HG03039 (cell line): Measurements from ENCODE around the gene NCAPG2.
"Not testable (repeated sequence)": the region's sequence is repeated elsewhere in the genome, so short reads cannot be mapped to it uniquely, and the experiment has no call there.

Experiments used
- ATAC-seq: cut with Tn5 transposase; IDR thresholded peaks from one replicate; pipeline ENCODE4 v1.9.1; 2021; ENCODE audit warnings: mild to moderate bottlenecking, moderate library complexity; ENCODE audit not compliant: unreplicated experiment

Gene NCAPG2

GRCh38 chr7:158638001-158638400, 66.6 kb downstream of the NCAPG2 start:
- ATAC-seq: no peak

- ATAC-seq: no peak
These were observed 71.3 kb downstream of the NCAPG2 start for GRCh38 chr7:158633055-158633956.

- no peak for ATAC-seq
These were observed 72.9 kb downstream of the NCAPG2 start for GRCh38 chr7:158631574-158632195.

DNA sequence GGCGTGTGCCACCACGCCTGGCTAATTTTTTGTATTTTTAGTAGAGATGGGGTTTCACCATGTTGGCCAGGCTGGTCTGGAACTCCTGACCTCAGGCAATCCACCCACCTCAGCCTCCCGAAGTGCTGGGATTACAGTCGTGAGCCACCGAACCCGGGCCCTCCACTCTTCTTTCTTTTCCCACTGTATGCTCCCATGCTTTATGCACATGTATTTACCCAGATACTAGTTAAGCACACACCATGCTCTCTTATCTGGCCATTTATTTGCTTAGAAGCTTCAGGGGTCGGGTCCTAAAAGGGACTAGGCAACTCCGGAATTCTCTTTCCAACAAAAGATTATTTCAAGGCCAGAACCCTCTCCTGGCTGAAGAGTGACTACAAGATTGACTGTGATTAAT, 78.3 kb downstream of the NCAPG2 start:
- ATAC-seq: not testable (repeated sequence)

GRCh38 chr7:158623241-158623640, 81.4 kb downstream of the NCAPG2 start:
- ATAC-seq: no peak

- ATAC-seq: no peak
These were observed 83.7 kb downstream of the NCAPG2 start for GRCh38 chr7:158620839-158621441.

GRCh38 chr7:158620418-158620817, 84.2 kb downstream of the NCAPG2 start:
- ATAC-seq: no peak

- no peak for ATAC-seq
These were observed 85.9 kb downstream of the NCAPG2 start for GRCh38 chr7:158618745-158619140.

DNA sequence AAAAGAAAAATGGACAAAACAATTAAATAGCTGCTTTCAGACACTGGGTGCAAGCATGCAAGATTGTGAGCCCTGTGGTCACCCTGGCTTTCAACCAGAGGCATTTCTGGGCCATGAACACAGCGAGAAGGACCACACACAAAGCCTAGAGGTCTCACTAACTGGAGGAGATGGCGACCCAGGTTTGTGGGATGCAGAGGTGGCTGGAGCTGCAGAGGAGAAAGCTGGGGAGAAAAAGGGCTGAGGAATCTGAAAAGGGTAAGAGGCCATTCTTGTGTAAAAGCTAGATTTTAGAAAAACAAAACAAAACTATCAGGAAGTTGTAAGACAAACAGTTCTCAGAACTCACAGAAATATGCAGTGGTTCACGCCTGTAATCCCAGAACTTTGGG, 86.9 kb downstream of the NCAPG2 start:
- no peak for ATAC-seq

- ATAC-seq: no peak
These were observed 88.6 kb downstream of the NCAPG2 start for GRCh38 chr7:158616050-158616449.

DNA sequence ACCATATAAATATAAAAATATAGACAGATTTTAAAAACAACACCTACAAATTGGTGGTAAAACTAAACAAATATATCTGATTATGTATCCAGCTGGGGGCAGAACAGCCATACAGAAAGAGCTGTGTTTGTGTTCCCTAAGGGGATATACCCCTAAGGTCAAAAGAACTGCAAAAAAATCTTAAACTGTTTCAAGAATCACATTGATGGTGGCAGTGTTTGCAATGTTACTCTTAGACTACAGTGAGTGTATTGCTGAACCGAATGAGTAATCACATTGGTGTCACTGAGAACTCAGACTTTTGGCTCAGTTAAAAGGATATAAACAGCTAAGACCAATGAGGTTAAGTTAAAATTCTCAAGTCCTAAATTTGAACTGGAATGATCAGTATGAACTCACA, 89.9 kb downstream of the NCAPG2 start:
- no peak for ATAC-seq

GRCh38 chr7:158613481-158613880, 91.1 kb downstream of the NCAPG2 start:
- ATAC-seq: peak; percentile 75

- ATAC-seq: no peak
These were observed 92.1 kb downstream of the NCAPG2 start for GRCh38 chr7:158612546-158612945.

- no peak for ATAC-seq
These were observed 93.1 kb downstream of the NCAPG2 start for GRCh38 chr7:158611541-158611940.

- ATAC-seq: no peak
These were observed 95.2 kb downstream of the NCAPG2 start for GRCh38 chr7:158609313-158609974.

DNA sequence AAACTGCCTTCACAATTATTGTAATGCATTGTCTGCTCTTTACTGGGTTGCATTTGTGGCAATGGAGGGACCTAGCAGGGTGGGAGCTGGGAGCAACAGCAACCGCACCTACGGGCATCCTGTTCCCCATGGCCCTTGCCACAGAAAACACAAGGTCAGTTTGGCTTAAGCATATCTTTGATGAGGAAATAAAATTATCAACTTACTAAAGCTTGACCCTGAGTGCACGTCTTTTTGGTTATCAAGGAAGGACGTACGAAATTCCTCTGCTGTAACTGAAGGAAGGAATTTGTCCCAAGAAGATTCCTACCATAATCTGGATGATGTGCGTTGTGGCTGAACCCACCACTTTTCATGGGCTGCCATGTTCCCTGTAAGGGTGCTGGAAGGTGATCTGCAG, 97.0 kb downstream of the NCAPG2 start:
- ATAC-seq: no peak

GRCh38 chr7:158606671-158607424, 97.8 kb downstream of the NCAPG2 start:
- ATAC-seq: no peak

- no peak for ATAC-seq
These were observed 98.5 kb downstream of the NCAPG2 start for GRCh38 chr7:158606129-158606528.

DNA sequence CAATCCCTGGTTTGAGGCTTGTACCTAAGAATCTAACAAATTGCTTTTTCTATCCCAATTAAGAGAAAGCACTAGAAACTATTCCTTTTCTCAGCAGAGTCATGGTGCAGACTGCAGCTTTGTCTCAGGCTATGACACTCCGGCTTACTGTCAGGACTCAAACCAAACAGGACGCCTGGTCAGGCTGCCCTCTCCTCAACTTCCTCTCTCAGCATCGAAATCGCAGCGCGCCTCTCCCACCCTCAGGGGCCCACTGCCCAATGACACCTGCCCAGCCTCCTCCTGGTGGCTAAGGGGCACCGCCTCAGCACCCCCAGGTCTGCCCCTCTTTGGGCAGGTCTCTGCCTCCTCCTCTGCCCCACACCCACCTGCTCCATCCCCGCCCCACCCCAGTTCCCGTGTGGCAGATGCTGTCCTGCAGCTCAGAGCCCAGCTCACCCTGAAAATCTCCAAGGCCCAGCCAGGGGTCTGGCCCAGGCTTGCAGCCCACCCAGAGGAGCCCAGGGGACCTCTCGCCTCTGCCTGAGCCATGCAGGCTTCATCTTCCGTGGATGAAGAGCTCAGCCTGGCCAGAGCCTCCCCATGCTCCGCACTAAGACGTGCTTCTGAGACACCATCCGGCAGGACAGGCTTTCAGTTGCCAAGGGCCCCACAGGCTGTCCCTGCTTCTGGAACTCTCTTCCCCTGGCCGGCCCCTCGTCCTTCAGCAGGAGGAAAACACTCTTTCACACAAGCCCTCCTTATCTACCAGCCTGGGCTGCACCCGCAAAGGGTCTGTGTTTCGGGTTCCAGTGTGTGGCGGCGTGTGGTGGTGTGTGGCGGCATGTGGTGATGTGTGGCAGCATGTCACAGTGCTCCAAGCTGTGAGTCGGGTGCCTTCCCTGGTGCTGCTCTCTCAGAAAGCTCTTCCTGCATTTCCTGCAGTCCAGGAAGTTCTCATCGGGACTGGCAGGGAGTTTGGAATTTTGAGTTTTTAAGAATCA, 100.5 kb downstream of the NCAPG2 start:
- peak; percentile 13 for ATAC-seq
